ENCODE results near the gene OSBPL7. TPM values are rescaled to one million over a fixed set of nuclear protein-coding genes. Genes with fewer than 3 reads are reported as not detected.

Gene OSBPL7
- total RNA-seq, 1 experiment from 2014 or later: 13.0 TPM

DNA sequence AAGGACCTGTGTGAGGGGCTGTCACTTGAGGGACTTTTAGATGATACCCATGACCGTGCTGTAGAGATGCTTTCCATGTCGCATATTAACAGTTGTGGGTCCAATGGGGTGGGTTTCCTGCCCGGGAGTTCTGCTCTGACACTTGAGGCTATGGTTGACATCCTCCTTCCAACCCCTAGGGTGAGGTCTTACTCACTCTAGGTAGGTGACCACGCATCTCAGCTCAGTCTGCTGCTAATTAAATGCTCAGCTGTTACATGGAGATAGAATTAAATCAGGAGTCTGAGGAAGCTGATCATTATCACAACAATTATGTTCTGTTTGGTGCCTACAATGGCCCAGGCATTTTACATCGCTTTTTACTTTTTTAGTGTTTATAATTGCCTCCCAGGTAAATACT is 40.2 kb downstream of the OSBPL7 start:
- H3K4ac ChIP-seq (ENCODE audit: low read depth, low read length): no peak overlapping the region
- no peaks in the 10 kb centered on the region for H4K20me1 ChIP-seq (ENCODE audit: control insufficient read depth, insufficient read depth, insufficient read length)
- no peak overlapping the region for H3K9ac ChIP-seq (ENCODE audit: extremely low read depth, insufficient read length, low read length)
- no peak overlapping the region for H2BK12ac ChIP-seq (ENCODE audit: insufficient read length, low read depth, low read length)
- H3T11ph ChIP-seq (ENCODE audit: low read length): no peak overlapping the region
- Mint-ChIP-seq H3K27me3 (ENCODE audit: low read depth) (peaks cover 46% of the 10 kb centered on the region), H3K9me3 (no peaks in the 10 kb centered on the region), H3K36me3 (ENCODE audit: insufficient read depth in 1 of 3, low read depth in 3 of 3) (no peaks in the 10 kb centered on the region), H3K4me3 (no peak overlapping the region), H3K4me1 (no peaks in the 10 kb centered on the region), H3K27ac (no peak overlapping the region)
- H3K27ac ChIP-seq (ENCODE audit: insufficient read length, low read depth, low read length): no peak overlapping the region
- WGBS (ENCODE audit: extremely low coverage, insufficient read length, low lambda C conversion rate): no CpG with 5 or more reads among the region's 5 CpGs
- H3K56ac ChIP-seq (ENCODE audit: insufficient read length, low read depth, low read length): no peak overlapping the region
- no peak overlapping the region for H3K23ac ChIP-seq (ENCODE audit: insufficient read length, low read depth, low read length)
- no peak overlapping the region for H4K91ac ChIP-seq (ENCODE audit: insufficient read length, low read depth, low read length)
- H3K4me1 ChIP-seq (ENCODE audit: insufficient read depth, low read length): no peaks in the 10 kb centered on the region
- DNase-seq: no peak
- no peaks in the 10 kb centered on the region for H3K79me1 ChIP-seq (ENCODE audit: insufficient read depth, low read depth, low read length, poor library complexity, severe bottlenecking)
- no peak overlapping the region for H2BK20ac ChIP-seq (ENCODE audit: low read depth, low read length, poor library complexity, severe bottlenecking)
- H2BK120ac ChIP-seq (ENCODE audit: low read depth, low read length, poor library complexity, severe bottlenecking): no peak overlapping the region
- TF ChIP-seq CTCF (conservative IDR thresholded peaks at IDR 0.05): no peak
- no peaks in the 10 kb centered on the region for H3K27me3 ChIP-seq (ENCODE audit: insufficient read depth, low read length)
- no peaks in the 10 kb centered on the region for H3K23me2 ChIP-seq (ENCODE audit: insufficient read length, low read depth, low read length, poor library complexity, severe bottlenecking)
- no peak overlapping the region for H3K18ac ChIP-seq (ENCODE audit: insufficient read length, low read depth, low read length)
- no peaks in the 10 kb centered on the region for H3K9me3 ChIP-seq (ENCODE audit: control insufficient read depth, low read depth, low read length)
- no peak overlapping the region for H4K8ac ChIP-seq (replicated peaks; ENCODE audit: insufficient read length, low read depth, low read length)
- H2BK5ac ChIP-seq (ENCODE audit: insufficient read length, low read length): no peak overlapping the region
- H2BK15ac ChIP-seq (ENCODE audit: low read depth, low read length): no peak overlapping the region
- H3K4me2 ChIP-seq (ENCODE audit: insufficient read depth, insufficient read length, low read length): no peak overlapping the region
- H3K79me2 ChIP-seq (ENCODE audit: insufficient read depth, low read length): no peaks in the 10 kb centered on the region
- no peak overlapping the region for H2AFZ ChIP-seq (ENCODE audit: low read length)
- no peak overlapping the region for H3K14ac ChIP-seq (ENCODE audit: insufficient read depth, low read length)
- no peak overlapping the region for H4K5ac ChIP-seq (ENCODE audit: insufficient read length, low read depth, low read length)
- H2AK5ac ChIP-seq (ENCODE audit: insufficient read length, low read length): no peak overlapping the region

All from H9 (cell line).